ENCODE results near the gene CDCP2.

Gene CDCP2

DNA sequence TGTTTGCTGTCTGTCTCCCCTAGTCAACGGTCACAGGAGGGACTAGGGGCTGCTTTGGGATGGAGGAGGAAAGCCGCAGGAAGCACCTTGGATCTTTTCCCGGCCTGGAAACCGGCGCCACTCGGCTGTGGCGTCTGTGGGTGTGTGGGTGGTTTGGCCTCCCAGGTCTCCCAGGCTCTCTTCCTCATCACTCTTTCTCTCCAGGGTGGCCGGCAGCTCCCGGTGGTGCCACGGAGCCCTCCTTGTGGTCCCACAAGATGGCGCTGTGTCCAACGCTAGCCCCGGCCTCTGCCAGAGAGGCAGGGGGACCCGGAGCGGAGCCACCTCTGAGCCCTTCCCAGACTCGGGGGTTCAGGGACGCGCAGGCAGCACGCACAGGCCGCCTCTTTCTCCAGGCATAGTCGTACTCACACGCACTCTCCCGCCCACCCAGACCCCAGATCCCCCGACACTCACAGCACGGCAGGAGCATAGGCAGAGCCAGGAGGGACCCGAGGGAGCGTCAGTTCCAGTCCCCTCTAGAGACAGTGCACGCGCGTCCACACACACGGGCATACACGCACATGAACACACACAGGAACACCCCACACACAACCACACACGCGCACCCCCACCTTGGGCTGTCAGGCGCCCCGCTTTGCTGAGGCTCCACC is 31.2 kb downstream of the CDCP2 start:
- Mint-ChIP-seq H3K36me3 (peaks cover 0 to 3% of the 10 kb centered on the region in 2 donors), H3K27me3 (no peaks in the 10 kb centered on the region), H3K4me1 (peaks cover 6 to 9% of the 10 kb centered on the region in 2 donors), H3K9me3 (no peaks in the 10 kb centered on the region), H3K4me3 (peak overlapping the region in 1 of 2 donors; percentile 18), H3K27ac (no peak overlapping the region)
- peak; percentile 73 to 85 for ATAC-seq (replicated peaks)
- DNase-seq, result peak; percentile 39

GRCh38 chr1:54120698-54121481 is 31.9 kb downstream of the CDCP2 start:
- DNase-seq, result no peak
- ATAC-seq (replicated peaks), result no peak
- Mint-ChIP-seq H3K27ac (no peak overlapping the region), H3K27me3 (no peaks in the 10 kb centered on the region), H3K9me3 (no peaks in the 10 kb centered on the region), H3K4me3 (no peak overlapping the region), H3K36me3 (peaks cover 0 to 3% of the 10 kb centered on the region in 2 donors), H3K4me1 (peaks cover 6 to 9% of the 10 kb centered on the region in 2 donors)

DNA sequence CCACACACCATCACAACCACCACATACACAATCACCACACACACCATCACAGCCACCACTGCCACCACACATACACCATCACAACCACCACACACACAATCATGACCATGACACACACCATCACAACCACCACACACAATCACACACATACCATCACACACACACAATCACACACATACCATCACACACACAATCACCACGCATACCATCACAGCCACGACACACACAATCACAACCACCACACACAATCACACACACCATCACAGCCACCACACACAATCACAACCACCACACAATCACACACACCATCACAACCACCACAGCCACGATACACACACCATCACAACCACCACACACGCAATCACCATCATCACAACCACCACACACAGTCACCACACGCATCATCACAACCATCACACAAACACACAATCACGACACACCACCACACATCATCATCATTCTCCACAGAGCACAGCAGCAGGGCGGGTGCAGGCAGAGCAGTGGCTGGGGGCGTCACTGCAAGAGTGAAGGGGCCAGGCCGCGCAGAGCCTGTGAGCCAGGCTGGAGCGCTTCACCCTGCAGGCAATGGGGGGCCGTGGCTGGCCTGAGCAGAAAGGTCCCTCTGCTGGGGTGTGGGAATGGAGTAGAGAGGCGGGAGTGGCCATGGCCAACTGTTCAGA is 32.6 kb downstream of the CDCP2 start:
- ATAC-seq (replicated peaks), result no peak
- no peak overlapping the region for H3K27ac Mint-ChIP-seq
- H3K4me3 Mint-ChIP-seq, result no peak overlapping the region
- peaks cover 0 to 3% of the 10 kb centered on the region in 2 donors for H3K36me3 Mint-ChIP-seq
- H3K4me1 Mint-ChIP-seq, result peaks cover 6 to 9% of the 10 kb centered on the region in 2 donors
- no peak for DNase-seq
- H3K9me3 Mint-ChIP-seq, result no peaks in the 10 kb centered on the region
- H3K27me3 Mint-ChIP-seq, result no peaks in the 10 kb centered on the region

DNA sequence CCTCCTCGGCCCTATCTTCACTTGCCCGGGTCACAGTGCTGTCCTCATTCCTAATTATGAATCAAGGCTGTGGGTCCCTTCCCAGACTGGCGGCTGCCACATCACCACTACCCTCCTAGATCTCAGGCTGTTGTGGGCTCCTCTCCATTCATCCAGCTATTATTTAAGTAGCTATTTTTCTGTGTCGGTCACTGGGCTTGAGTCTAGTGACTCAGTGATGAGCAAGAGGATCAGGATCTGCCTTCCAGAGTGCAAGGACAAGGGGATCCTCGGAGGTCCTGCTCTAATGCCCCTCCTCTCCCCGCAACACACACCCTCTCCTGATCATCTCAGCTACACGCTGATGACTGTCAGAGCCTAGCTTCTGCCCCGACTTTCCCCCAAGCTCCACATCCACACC is 34.1 kb downstream of the CDCP2 start:
- H3K4me3 Mint-ChIP-seq, result no peak overlapping the region
- no peaks in the 10 kb centered on the region for H3K27me3 Mint-ChIP-seq
- no peaks in the 10 kb centered on the region for H3K9me3 Mint-ChIP-seq
- H3K36me3 Mint-ChIP-seq, result peaks cover 0 to 3% of the 10 kb centered on the region in 2 donors
- H3K4me1 Mint-ChIP-seq, result peaks cover 6 to 9% of the 10 kb centered on the region in 2 donors
- no peak overlapping the region for H3K27ac Mint-ChIP-seq
- no peak for ATAC-seq (replicated peaks)
- DNase-seq, result no peak

GRCh38 chr1:54117815-54118563 is 34.8 kb downstream of the CDCP2 start:
- H3K27ac Mint-ChIP-seq, result no peak overlapping the region
- no peaks in the 10 kb centered on the region for H3K27me3 Mint-ChIP-seq
- peaks cover 0 to 3% of the 10 kb centered on the region in 2 donors for H3K36me3 Mint-ChIP-seq
- DNase-seq (no peak), ATAC-seq (replicated peaks) (no peak)
- no peak overlapping the region for H3K4me3 Mint-ChIP-seq
- peaks cover 6 to 9% of the 10 kb centered on the region in 2 donors for H3K4me1 Mint-ChIP-seq
- no peaks in the 10 kb centered on the region for H3K9me3 Mint-ChIP-seq

DNA sequence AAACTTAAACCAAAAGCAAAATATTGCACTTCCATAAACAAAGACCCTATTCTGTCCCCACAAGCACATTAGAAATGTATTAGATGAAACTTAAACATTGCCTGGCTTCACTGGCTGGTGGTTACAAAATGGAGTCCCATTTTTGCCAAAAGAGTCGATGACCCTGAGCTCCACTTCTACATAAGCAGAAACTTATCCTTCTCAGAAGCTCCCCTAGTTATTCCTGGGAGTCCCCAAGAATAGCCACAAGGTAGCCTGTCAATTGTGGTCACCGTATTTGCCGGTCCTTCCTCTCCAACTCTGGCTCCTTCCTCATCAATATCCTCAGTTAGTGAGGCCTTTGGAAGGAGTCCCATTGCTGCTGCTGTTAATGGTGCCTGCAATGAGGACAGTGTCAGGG is 37.3 kb downstream of the CDCP2 start:
- no peaks in the 10 kb centered on the region for H3K4me1 Mint-ChIP-seq
- H3K27me3 Mint-ChIP-seq, result no peaks in the 10 kb centered on the region
- ATAC-seq (replicated peaks) (no peak), DNase-seq (no peak)
- no peaks in the 10 kb centered on the region for H3K9me3 Mint-ChIP-seq
- no peak overlapping the region for H3K27ac Mint-ChIP-seq
- H3K36me3 Mint-ChIP-seq, result no peaks in the 10 kb centered on the region
- H3K4me3 Mint-ChIP-seq, result no peak overlapping the region

DNA sequence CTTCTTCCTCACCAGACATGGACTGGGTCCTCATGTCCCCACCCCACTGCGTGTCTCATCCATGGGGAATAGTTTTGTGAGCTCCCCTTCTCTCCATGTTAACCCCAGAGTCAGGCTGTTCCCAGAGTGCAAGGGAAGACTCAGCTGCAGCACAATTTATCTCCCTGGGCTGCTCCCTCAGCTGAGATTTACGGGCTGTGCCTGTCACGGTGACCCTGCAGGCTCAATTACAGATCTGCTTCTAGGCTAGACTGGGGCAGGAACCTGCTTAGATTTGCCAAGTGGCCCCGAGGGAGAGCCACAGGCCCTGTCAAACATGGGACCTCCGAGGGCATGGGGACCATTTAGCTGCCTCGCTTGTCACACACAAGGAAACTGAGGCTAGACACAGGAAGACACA is 37.8 kb downstream of the CDCP2 start:
- DNase-seq (no peak), ATAC-seq (replicated peaks) (no peak)
- Mint-ChIP-seq H3K4me1 (no peaks in the 10 kb centered on the region), H3K9me3 (no peaks in the 10 kb centered on the region), H3K27me3 (no peaks in the 10 kb centered on the region), H3K4me3 (no peak overlapping the region), H3K36me3 (no peaks in the 10 kb centered on the region), H3K27ac (no peak overlapping the region)

- ATAC-seq (replicated peaks) (no peak), DNase-seq (no peak)
- H3K4me3 Mint-ChIP-seq, result no peak overlapping the region
- no peaks in the 10 kb centered on the region for H3K4me1 Mint-ChIP-seq
- no peaks in the 10 kb centered on the region for H3K36me3 Mint-ChIP-seq
- no peak overlapping the region for H3K27ac Mint-ChIP-seq
- H3K27me3 Mint-ChIP-seq, result no peaks in the 10 kb centered on the region
- H3K9me3 Mint-ChIP-seq, result no peaks in the 10 kb centered on the region
Observed at GRCh38 chr1:54114001-54114400, 38.8 kb downstream of the CDCP2 start.

GRCh38 chr1:54112705-54113368 is 40.0 kb downstream of the CDCP2 start:
- Mint-ChIP-seq H3K4me1 (no peaks in the 10 kb centered on the region), H3K4me3 (no peak overlapping the region), H3K9me3 (no peaks in the 10 kb centered on the region), H3K27ac (no peak overlapping the region), H3K36me3 (no peaks in the 10 kb centered on the region), H3K27me3 (no peaks in the 10 kb centered on the region)
- no peak for DNase-seq
- no peak for ATAC-seq (replicated peaks)

DNA sequence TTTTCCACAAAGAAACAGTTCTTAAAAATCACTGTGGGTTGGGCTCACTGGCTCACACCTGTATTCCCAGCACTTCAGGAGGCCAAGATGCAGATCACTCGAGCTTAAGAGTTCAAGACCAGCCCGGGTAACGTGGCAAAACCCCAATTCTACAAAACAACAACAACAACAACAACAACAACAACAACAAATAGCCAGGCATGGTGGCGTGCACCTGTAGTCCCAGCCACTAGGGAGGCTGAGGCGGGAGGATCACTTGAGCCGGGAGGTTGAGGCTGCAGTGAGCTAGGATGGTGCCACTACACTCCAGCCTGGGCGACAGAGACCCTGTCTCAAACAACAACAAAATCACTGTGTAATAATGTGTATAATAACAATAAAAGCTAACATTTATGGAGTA is 40.8 kb downstream of the CDCP2 start:
- no peak for ATAC-seq (replicated peaks)
- Mint-ChIP-seq H3K9me3 (no peaks in the 10 kb centered on the region), H3K27me3 (no peaks in the 10 kb centered on the region), H3K4me1 (no peaks in the 10 kb centered on the region), H3K36me3 (no peaks in the 10 kb centered on the region), H3K27ac (no peak overlapping the region), H3K4me3 (no peak overlapping the region)
- DNase-seq, result no peak

GRCh38 chr1:54111624-54112023 is 41.2 kb downstream of the CDCP2 start:
- Mint-ChIP-seq H3K9me3 (no peaks in the 10 kb centered on the region), H3K4me1 (no peaks in the 10 kb centered on the region), H3K27me3 (no peaks in the 10 kb centered on the region), H3K4me3 (no peak overlapping the region), H3K36me3 (no peaks in the 10 kb centered on the region), H3K27ac (no peak overlapping the region)
- ATAC-seq (replicated peaks) (no peak), DNase-seq (no peak)

- no peaks in the 10 kb centered on the region for H3K36me3 Mint-ChIP-seq
- ATAC-seq (replicated peaks), result no peak
- no peak overlapping the region for H3K4me3 Mint-ChIP-seq
- H3K27ac Mint-ChIP-seq, result no peak overlapping the region
- H3K9me3 Mint-ChIP-seq, result no peaks in the 10 kb centered on the region
- H3K4me1 Mint-ChIP-seq, result no peaks in the 10 kb centered on the region
- DNase-seq, result no peak
- H3K27me3 Mint-ChIP-seq, result no peaks in the 10 kb centered on the region
Observed at GRCh38 chr1:54110996-54111395, 41.8 kb downstream of the CDCP2 start.

GRCh38 chr1:54109129-54110090 is 43.4 kb downstream of the CDCP2 start:
- Mint-ChIP-seq H3K4me1 (no peaks in the 10 kb centered on the region), H3K9me3 (no peaks in the 10 kb centered on the region), H3K36me3 (no peaks in the 10 kb centered on the region), H3K27me3 (no peaks in the 10 kb centered on the region), H3K4me3 (no peak overlapping the region), H3K27ac (no peak overlapping the region)
- ATAC-seq (replicated peaks), result no peak
- DNase-seq, result no peak
